NCI-H2196 (cell line): Measurements from ENCODE around the gene POU2AF2.
A peak's percentile ranks its signal among the peaks of the same experiment; 100 is the strongest.

Experiments used
- DNase-seq: peaks from one replicate; lab custom pipeline; 2025; ENCODE audit not compliant: unreplicated experiment; lab: John Stamatoyannopoulos, UW

Gene POU2AF2

GRCh38 chr11:111327908-111328624 lies 82.5 kb downstream of the POU2AF2 start:
- DNase-seq, result peak; percentile 54

DNA sequence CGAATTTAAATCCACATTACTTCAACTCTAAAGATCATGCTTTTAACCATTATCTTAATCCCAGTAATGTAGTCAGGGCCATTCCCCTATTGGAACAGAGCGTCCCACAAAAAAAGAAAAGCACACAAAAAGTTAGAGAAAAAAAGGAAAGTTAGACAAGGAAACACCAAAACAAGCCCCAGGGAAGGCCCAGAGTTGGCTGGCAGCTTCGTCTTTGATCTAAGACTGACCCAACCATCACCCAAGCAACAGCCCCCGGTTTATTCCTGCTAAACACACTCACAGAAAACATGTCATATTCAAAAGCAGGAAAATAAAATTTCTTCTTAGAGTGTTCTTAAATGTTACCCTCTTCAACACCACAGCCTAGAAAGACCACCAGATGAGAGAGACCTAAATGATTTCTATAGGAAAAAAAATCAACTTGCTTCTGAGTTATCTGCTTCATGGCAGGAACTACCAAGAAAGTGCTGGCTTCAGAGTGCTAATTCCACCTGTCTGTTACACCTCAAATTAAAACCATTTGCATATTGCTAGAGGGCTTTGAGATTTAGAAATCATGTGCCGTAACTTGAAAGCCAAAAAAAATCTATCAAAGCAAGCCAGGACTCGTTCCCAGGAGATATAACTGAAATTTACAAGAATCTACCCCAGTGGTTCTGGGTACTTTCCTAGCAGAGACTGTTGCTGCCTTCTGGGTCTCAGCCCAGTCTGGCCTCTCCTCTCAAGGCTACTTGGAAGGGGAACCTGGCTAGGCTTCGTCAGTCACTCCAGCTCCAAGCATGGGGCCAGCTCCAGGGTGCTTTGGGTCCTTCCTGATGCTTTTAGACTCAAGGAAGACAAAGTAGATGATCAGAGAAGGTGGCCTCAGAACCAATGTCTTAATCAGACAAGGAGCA lies 84.0 kb downstream of the POU2AF2 start:
- peak; percentile 29 for DNase-seq

DNA sequence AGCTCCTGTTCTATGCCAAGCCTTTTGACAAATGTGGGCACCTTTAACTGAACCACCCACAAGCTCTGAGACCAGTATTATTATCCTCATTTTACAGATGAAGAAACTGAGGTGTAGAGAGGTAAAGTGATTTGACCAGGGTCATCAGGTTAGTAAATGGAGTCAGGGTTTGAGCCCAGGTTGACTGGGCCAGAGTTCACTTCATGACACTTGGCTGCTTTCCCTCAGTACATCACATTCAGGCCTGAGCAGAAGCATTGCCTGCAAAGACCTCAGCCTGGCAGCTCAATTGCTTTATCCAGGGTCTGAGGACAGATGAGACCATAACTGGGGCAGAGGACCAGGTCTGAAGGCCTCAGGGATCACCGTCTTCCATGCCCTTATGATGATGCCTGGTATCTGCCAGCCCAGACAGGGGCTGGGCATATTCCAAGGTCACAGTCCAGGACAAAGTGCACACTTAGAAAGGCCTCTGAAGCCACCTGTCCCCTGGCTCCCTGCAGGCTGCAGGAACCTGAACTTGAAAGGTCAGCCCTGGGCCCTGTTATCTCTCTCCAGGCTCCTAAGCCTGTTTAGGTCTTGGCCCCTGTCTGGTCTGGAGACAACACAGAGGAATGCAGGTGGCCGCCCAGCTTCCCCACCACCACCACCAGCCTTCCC lies 84.8 kb downstream of the POU2AF2 start:
- DNase-seq, result no peak

DNA sequence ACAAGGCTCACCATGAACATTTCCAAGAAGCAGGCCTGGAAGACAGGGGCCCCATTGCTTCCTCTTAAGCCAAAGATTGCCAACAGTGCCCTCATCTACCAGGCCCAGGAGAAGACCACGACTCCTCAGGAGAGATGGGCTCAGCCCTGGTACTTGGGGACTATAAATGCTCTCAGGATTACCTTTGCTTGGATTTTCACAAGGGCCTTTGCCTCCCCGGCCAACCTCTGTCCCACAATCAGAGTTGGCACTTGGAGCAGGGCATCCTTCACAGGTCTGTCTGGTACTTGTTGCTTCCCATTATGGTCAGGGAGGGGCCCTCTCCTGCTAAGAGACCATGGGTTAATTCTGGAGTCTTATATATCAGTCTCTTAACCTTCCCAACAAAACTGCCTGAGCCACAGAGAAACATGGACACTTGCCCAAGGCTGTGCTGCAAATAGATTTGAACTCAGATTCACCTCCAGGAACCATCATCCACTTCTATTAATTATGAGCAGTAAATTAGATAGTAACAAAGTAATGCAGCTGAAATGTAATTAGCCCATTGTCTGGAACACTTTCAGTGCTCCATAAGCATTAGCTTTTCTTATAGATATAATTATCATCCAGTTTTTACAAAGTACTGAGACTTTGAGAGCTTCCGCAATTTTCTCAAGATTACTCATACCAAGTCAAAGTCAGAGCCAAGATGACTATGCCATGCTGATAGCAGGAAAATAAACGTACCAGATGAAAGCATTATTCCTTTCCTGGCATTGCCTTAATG lies 86.4 kb downstream of the POU2AF2 start:
- DNase-seq, result no peak

DNA sequence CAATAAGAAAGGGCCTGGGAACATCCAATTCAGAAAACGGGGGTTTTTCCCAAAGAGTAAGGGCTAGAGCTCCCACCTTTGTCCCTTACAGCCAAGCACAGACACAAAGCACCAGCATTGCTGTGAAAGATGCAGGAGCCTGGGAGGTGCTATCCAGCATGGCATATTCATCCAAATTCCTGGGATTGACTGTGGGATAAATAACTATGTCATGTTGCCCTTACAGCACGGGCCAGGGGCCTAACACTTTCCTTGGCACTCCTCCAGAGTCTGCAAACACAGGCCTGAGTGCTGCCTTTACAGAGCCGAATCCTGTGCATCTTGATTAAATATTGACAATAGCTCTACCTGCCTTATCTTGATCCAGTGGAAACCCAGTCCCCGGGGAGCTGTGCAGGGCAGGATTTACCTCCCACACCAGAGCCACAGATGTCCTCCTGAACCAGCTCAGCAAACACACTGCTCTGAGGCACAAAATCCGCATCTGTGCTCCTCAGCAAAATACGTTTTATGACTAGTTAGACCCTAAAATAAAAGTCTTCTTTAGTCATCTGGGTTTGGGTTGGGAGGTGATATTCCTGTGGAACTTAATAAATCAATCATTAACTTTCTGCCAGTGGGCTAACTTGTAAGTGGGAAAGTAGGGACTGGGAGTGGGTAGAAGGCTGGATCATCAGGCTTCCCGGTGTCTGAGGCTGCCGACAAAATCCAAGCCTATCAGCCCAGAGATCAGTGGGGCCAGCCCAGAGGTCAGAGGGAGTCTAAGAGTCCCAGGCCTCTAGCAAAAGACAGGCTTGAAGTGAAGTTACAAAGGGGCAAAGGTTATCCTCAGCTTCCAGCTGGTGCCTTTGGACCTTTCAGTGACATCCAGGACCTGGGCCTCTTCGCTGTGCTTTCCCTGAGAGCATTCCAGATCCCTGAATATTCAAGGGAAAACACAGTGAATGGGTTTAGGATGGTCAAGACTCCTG lies 89.3 kb downstream of the POU2AF2 start:
- peak; percentile 75 for DNase-seq

DNA sequence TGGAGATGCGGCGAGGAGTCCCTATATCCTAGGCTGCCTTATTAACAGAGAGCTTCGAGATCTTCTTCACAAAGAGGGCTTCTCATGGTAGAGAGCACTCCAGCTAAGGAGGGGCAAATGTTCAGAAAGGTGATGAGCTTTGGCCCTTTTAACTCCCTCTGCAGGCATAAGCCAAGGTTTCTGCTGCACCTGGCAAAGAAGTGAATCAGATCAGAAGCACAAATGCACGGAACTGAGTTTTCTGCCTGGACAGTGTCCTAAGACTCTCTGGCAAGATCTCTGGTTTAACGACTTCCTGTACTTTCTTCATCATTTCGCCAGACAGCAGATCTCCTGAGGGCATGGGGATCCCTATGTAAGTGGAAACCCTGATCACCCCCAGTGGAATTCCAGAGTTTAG lies 90.0 kb downstream of the POU2AF2 start:
- no peak for DNase-seq
